Upper lobe of left lung (tissue), 4 donors: Measurements from ENCODE around the gene ZPLD1.

Experiments
- EP300 ChIP-seq, 4 donors: sonication (generic); formaldehyde crosslinking; IDR thresholded peaks; one replicate each; pipeline ENCODE4 v1.5.1; 2017; ENCODE audit warnings: antibody characterized with exemption in 4 of 4, control low read depth in 2 of 4
- POLR2AphosphoS5 ChIP-seq, 2 donors: sonication (generic); formaldehyde crosslinking; IDR thresholded peaks; one replicate each; pipeline ENCODE4 v1.5.1; 2017; ENCODE audit warnings: antibody characterized with exemption in 2 of 2

DNA sequence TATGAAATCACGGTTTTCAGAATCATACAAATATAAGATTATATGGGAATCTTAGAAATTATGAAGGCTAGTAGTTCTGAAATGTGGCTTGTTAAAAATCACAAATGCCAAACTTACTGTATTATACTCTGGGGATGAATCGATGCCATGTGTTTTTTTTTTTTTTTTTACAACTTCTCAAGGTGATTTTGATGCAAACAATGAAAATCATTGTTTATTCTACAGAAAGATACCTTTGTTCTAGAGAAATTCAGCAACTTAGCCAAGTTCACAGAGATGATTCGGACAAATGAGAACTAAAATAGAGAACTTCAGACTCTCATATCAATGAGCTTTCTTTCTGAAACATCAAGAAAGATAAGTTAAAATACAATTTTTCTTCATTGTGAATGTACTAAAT is 92.0 kb downstream of the ZPLD1 start:
- TF ChIP-seq EP300 (IDR thresholded peaks at IDR 0.05) = no peak
- no peak for TF ChIP-seq POLR2AphosphoS5 (IDR thresholded peaks at IDR 0.05)
